Lower lobe of right lung (tissue), 2 donors: ENCODE measurements around the gene MRNIP. TPM values are rescaled to one million over a fixed set of nuclear protein-coding genes. Genes with fewer than 3 reads are reported as not detected.

Experiments used
- ATAC-seq, 2 donors: fragments of 200-7000 bp; cut with Tn5 transposase; one replicate each; pipeline ENCODE4 v1.9.1; 2020 to 2022; ENCODE audit warnings: mild to moderate bottlenecking in 2 of 2, moderate library complexity in 2 of 2
- DNase-seq: peaks from one replicate; pipeline ENCODE4 v3.0.0-alpha.2; 2020
- H3K27ac ChIP-seq: fragments of 200-600 bp; one replicate; pipeline ENCODE4 v1.8.0; 2022
- H3K27me3 ChIP-seq: fragments of 200-600 bp; one replicate; pipeline ENCODE4 v1.8.0; 2022; ENCODE audit warnings: low read depth
- H3K36me3 ChIP-seq: fragments of 200-600 bp; one replicate; pipeline ENCODE4 v1.8.0; 2022; ENCODE audit warnings: mild to moderate bottlenecking
- H3K4me1 ChIP-seq: fragments of 200-600 bp; one replicate; pipeline ENCODE4 v1.8.0; 2022
- H3K4me3 ChIP-seq: fragments of 200-600 bp; one replicate; pipeline ENCODE4 v1.8.0; 2022; ENCODE audit warnings: mild to moderate bottlenecking
- H3K9me3 ChIP-seq: fragments of 200-600 bp; one replicate; pipeline ENCODE4 v1.8.0; 2022
- intact Hi-C: fragments of 100-400 bp; cut with DNase I; formaldehyde crosslinking; loops from one replicate; pipeline ENCODE4 v1.11.0; 2022
- total RNA-seq: library from RNA; stranded (reverse); fragmentation: NEBNext Ultra II Directional; extraction: Animal tissue kit (Norgen Biotek cat#: 25700); gene quantifications from one replicate; pipeline ENCODE4 v1.2.1, GENCODE V29; 2021
- TF ChIP-seq, protein P1 (sequence below): fragments of 200-600 bp; IDR thresholded peaks from one replicate; pipeline ENCODE4 v1.8.0; 2022; ENCODE audit warnings: antibody characterized with exemption, mild to moderate bottlenecking
- donor health status: DM: no; HTN: yes; CAD: no; lungs with severe emphysema.

MRNIP gene
- total RNA-seq, 1 donor from 2014 or later, result 25.0 TPM

DNA sequence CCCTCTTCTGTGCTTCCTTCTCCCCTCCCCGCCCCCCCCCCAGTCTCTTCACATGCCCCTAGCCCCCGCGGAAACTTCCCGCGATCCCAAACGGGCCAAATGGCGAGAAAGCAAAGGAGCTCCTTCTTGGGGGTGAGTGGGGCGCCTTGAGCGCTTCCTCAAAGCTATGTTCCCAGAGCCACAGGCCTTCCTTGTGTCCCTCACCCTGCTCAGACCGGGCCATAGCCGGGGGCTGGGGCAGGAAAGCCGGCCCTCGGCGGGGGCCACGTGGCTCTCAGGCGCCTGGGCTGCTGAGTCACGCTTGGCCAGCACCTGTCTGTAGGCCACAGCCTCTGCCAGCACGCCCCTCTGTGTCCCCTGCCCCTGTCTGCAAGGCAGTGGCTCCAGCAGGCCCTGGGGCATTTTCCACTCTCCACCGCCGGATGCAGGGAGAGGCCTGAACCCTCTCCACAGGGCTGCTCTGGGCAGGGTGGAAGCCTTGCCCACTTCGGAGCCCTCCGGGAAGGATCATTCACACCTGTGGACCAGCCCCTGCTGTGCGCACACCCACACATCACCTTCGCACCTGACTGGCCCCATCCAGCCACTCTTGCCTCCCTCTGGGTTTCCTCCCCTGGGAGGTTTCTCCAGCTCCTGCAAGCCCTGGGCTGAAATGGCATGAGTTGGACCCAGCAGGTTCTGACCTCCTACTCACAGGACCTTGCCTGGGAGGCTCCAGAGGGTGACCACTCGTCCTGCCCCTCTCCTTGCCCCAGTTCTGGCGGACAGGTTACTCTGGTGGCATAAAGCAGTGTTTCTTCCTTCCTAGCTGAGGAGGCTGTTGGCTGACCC is 39.1 kb downstream of the MRNIP start:
- H3K27me3 ChIP-seq, result no peaks in the 10 kb centered on the region
- peaks cover 67% of the 10 kb centered on the region for H3K4me1 ChIP-seq
- H3K27ac ChIP-seq, result peak overlapping the region; percentile 100
- TF ChIP-seq, protein P1, sequence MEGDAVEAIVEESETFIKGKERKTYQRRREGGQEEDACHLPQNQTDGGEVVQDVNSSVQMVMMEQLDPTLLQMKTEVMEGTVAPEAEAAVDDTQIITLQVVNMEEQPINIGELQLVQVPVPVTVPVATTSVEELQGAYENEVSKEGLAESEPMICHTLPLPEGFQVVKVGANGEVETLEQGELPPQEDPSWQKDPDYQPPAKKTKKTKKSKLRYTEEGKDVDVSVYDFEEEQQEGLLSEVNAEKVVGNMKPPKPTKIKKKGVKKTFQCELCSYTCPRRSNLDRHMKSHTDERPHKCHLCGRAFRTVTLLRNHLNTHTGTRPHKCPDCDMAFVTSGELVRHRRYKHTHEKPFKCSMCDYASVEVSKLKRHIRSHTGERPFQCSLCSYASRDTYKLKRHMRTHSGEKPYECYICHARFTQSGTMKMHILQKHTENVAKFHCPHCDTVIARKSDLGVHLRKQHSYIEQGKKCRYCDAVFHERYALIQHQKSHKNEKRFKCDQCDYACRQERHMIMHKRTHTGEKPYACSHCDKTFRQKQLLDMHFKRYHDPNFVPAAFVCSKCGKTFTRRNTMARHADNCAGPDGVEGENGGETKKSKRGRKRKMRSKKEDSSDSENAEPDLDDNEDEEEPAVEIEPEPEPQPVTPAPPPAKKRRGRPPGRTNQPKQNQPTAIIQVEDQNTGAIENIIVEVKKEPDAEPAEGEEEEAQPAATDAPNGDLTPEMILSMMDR, result no peak
- DNase-seq, result peak; percentile 83
- H3K4me3 ChIP-seq, result peak overlapping the region; percentile 97
- intact Hi-C loops, result no loop called here
- H3K36me3 ChIP-seq, result peaks cover 26% of the 10 kb centered on the region
- no peaks in the 10 kb centered on the region for H3K9me3 ChIP-seq
- ATAC-seq, result peak; percentile 44 to 48

DNA sequence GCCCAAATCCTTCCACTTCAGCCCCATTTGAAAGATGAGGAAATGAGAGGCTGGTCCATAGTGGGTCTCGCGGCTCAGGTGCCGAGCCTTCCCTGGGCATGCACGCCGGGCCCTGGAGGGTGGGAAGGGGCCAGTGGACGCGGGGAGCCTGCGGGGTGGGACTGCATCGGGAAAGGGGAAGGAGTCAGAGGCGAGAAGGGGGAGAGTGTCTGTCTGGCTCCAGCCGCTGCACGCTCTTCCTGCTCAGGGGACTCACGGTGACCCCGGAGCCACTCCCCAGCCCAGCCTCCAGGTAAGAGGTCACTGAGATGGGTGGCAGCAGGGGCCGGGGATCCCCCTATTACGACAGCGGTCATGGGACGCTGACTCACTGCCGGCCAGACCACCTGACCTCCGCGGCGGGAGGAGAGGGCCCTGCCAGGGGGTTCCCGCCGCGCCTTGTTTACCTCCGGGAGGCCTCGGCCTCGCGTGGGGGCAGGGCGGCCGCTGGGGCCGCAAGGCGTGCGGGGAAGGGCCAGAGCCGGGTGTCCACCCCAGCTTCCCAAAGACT is 39.8 kb downstream of the MRNIP start:
- intact Hi-C loops, result no loop called here
- H3K9me3 ChIP-seq, result no peaks in the 10 kb centered on the region
- peaks cover 19% of the 10 kb centered on the region for H3K36me3 ChIP-seq
- peaks cover 60% of the 10 kb centered on the region for H3K4me1 ChIP-seq
- DNase-seq, result peak; percentile 97
- ATAC-seq, result peak; percentile 79 to 85
- H3K27me3 ChIP-seq, result no peaks in the 10 kb centered on the region
- TF ChIP-seq, protein P1, result no peak
- H3K27ac ChIP-seq, result peak overlapping the region; percentile 100
- peak overlapping the region; percentile 97 for H3K4me3 ChIP-seq

GRCh38 chr5:179817890-179818745 is 40.5 kb downstream of the MRNIP start:
- no peak for DNase-seq
- no peaks in the 10 kb centered on the region for H3K27me3 ChIP-seq
- ATAC-seq, result no peak
- no peaks in the 10 kb centered on the region for H3K9me3 ChIP-seq
- H3K36me3 ChIP-seq, result peaks cover 13% of the 10 kb centered on the region
- peak overlapping the region; percentile 100 for H3K27ac ChIP-seq
- H3K4me3 ChIP-seq, result peak overlapping the region; percentile 97
- TF ChIP-seq, protein P1, result no peak
- H3K4me1 ChIP-seq, result peaks cover 53% of the 10 kb centered on the region
- intact Hi-C loops, result no loop called here

- TF ChIP-seq, protein P1, result no peak
- intact Hi-C loops, result no loop called here
- no peaks in the 10 kb centered on the region for H3K27me3 ChIP-seq
- no peaks in the 10 kb centered on the region for H3K9me3 ChIP-seq
- peak; percentile 41 for DNase-seq
- H3K36me3 ChIP-seq, result peaks cover 13% of the 10 kb centered on the region
- ATAC-seq, result no peak
- H3K4me1 ChIP-seq, result peaks cover 47% of the 10 kb centered on the region
- H3K27ac ChIP-seq, result peak overlapping the region; percentile 25
- H3K4me3 ChIP-seq, result peak overlapping the region; percentile 60
Observed at GRCh38 chr5:179817470-179817840, 41.2 kb downstream of the MRNIP start.

GRCh38 chr5:179816796-179817469 is 41.7 kb downstream of the MRNIP start:
- H3K36me3 ChIP-seq, result peaks cover 13% of the 10 kb centered on the region
- H3K4me1 ChIP-seq, result peaks cover 41% of the 10 kb centered on the region
- ATAC-seq (no peak), DNase-seq (peak; percentile 60)
- no peaks in the 10 kb centered on the region for H3K9me3 ChIP-seq
- H3K27ac ChIP-seq, result peak overlapping the region; percentile 3
- TF ChIP-seq, protein P1, result no peak
- intact Hi-C loops, result no loop called here
- H3K27me3 ChIP-seq, result no peaks in the 10 kb centered on the region
- H3K4me3 ChIP-seq, result peak overlapping the region; percentile 60
